Stomach (tissue), 9 donors: ENCODE data around the gene ARL4A. TPM values are rescaled to one million over a fixed set of nuclear protein-coding genes. Genes with fewer than 3 reads are reported as not detected.

ENCODE experiments used
- DNase-seq, 2 donors: peaks; one replicate each; pipeline versions ENCODE4 v3.0.0 to v3.0.0-alpha.2; 2013 to 2019
- H3K27ac ChIP-seq, 5 donors: fragments of 200-600 bp in 4 of 5; sonication (generic) in 4 of 5; one replicate each; pipeline ENCODE4 v1.5.1; 2013 to 2019; ENCODE audit warnings: mild to moderate bottlenecking in 1 of 5, moderate library complexity in 1 of 5
- H3K27me3 ChIP-seq, 3 donors: fragments of 200-600 bp; sonication (generic); one replicate each; pipeline ENCODE4 v1.5.1; 2017 to 2019; ENCODE audit warnings: mixed run types in 1 of 3
- H3K36me3 ChIP-seq, 4 donors: fragments of 200-600 bp; sonication (generic); 1 replicate in 3 of 4; 2 replicates in 1 of 4; pipeline ENCODE4 v1.5.1; 2016 to 2019
- H3K4me1 ChIP-seq, 4 donors: fragments of 200-600 bp; sonication (generic); one replicate each; pipeline ENCODE4 v1.5.1; 2016 to 2019
- H3K4me3 ChIP-seq, 4 donors: fragments of 200-600 bp; sonication (generic) in 3 of 4; one replicate each; pipeline ENCODE4 v1.5.1; 2016 to 2019; ENCODE audit warnings: mild to moderate bottlenecking in 1 of 4
- H3K9me3 ChIP-seq, 4 donors: fragments of 200-600 bp; sonication (generic); one replicate each; pipeline ENCODE4 v1.5.1; 2016 to 2019
- EP300 ChIP-seq: sonication (generic); formaldehyde crosslinking; IDR thresholded peaks from one replicate; pipeline ENCODE4 v1.6.1; 2017; ENCODE audit warnings: antibody characterized with exemption
- POLR2A ChIP-seq, 4 donors: fragments of 450-650 bp; IDR thresholded peaks; one replicate each; pipeline ENCODE4 v1.6.1; 2016; ENCODE audit warnings: antibody characterized with exemption in 4 of 4, control low read depth in 2 of 4, mild to moderate bottlenecking in 1 of 4, moderate library complexity in 1 of 4
- POLR2AphosphoS5 ChIP-seq, 3 donors: sonication (generic); formaldehyde crosslinking; IDR thresholded peaks; one replicate each; pipeline ENCODE4 v1.6.1; 2016; ENCODE audit warnings: antibody characterized with exemption in 3 of 3
- WGBS, 5 donors: extraction: QIAGEN DNeasy Blood & Tissue Kit in 3 of 5; methylation state at CpG; one replicate each; pipeline versions ENCODE4 v1.1.5 to v1.1.7; 2013 to 2018; 5-methylcytosine and 5-hydroxymethylcytosine counted together
- intact Hi-C: fragments of 100-400 bp; cut with DNase I; formaldehyde crosslinking; loops from one replicate; pipeline ENCODE4 v1.15.1; 2023; ENCODE audit warnings: low total_unique reads
- polyA plus RNA-seq, 3 donors: library from polyadenylated mRNA; stranded (reverse); fragments of 200-250 nt; gene quantifications; one replicate each; pipeline ENCODE4 v1.2.3, GENCODE V29; 2013
- total RNA-seq, 5 donors: library from RNA; depleted of rRNA; stranded (reverse); fragments of >200 nt; gene quantifications; one replicate each; pipeline versions ENCODE4 v1.1.0 to v1.2.3, GENCODE V29; 2014 to 2016
- TF ChIP-seq, protein P1 (sequence below), 7 experiments: fragments of 450-650 bp in 4 of 7; fragments of 200-600 bp in 3 of 7; sonication (generic) in 3 of 7; IDR thresholded peaks; one replicate each; pipeline ENCODE4 v1.5.1; 2016 to 2019; ENCODE audit warnings: antibody characterized with exemption in 7 of 7, control low read depth in 2 of 7, mild to moderate bottlenecking in 1 of 7
- donor health status: healthy with polysubstance abuse.
- donor health status: Bipolar disorder and iron deficiency.
- donor health status: healthy.

The ARL4A gene
- total and polyA plus RNA-seq, 8 donors = 1.2 to 55.4 (median 27.7) TPM

DNA sequence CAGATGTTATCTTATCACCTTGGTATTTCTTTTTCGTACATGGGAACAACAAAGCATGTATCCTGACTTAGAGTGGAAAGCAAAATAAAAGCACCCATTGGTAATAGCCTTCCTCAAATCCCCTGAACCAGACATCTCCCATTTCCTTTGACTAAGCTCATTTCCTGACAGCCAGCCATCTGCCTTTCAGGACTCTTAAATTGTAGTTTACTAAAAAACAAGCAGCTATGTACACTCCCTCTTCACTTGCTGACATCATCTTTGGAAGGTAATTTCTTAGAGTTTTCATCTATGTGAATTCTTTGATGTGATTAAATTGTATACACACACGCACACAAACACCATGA is 40.7 kb downstream of the ARL4A start:
- Histone ChIP-seq H3K9me3 (no peaks in the 10 kb centered on the region), H3K4me3 (no peak overlapping the region), H3K27ac (no peak overlapping the region), H3K27me3 (no peaks in the 10 kb centered on the region), H3K36me3 (no peaks in the 10 kb centered on the region), H3K4me1 (peaks cover 6 to 28% (median 12%) of the 10 kb centered on the region in 4 donors)
- 59 to 78% (median 66%) methylated on average over 2 of the region's 2 CpGs for WGBS, 5 donors
- TF ChIP-seq, protein P1, sequence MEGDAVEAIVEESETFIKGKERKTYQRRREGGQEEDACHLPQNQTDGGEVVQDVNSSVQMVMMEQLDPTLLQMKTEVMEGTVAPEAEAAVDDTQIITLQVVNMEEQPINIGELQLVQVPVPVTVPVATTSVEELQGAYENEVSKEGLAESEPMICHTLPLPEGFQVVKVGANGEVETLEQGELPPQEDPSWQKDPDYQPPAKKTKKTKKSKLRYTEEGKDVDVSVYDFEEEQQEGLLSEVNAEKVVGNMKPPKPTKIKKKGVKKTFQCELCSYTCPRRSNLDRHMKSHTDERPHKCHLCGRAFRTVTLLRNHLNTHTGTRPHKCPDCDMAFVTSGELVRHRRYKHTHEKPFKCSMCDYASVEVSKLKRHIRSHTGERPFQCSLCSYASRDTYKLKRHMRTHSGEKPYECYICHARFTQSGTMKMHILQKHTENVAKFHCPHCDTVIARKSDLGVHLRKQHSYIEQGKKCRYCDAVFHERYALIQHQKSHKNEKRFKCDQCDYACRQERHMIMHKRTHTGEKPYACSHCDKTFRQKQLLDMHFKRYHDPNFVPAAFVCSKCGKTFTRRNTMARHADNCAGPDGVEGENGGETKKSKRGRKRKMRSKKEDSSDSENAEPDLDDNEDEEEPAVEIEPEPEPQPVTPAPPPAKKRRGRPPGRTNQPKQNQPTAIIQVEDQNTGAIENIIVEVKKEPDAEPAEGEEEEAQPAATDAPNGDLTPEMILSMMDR (IDR thresholded peaks at IDR 0.05) = no peak
- TF ChIP-seq EP300 (no peak), POLR2A (IDR thresholded peaks at IDR 0.05) (no peak), POLR2AphosphoS5 (IDR thresholded peaks at IDR 0.05) (no peak)
- DNase-seq = peak in 1 of 2 donors; percentile 44
- intact Hi-C loops = no loop called here

DNA sequence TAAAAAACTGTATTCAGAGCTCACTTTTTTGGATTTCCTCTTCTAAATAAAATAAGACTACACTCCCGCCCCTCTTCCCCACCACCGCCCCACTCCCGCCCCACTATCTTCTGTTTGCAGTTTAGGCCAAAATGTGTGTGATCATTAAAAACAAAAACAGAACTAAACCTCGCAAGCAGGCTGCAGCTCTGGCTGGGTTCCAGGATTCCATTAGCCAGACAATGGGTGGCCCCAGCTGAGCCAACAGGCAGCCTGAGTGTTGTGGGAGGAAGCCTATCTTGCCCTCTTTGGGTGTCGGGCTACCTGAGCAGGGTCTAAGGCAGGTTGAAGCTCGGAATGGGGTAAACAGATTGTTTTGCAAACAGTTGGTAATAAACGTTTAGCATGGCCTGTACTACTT is 41.7 kb downstream of the ARL4A start:
- H3K27me3 ChIP-seq = no peaks in the 10 kb centered on the region
- peaks cover 6 to 28% (median 12%) of the 10 kb centered on the region in 4 donors for H3K4me1 ChIP-seq
- no peaks in the 10 kb centered on the region for H3K36me3 ChIP-seq
- peak overlapping the region in 1 of 4 donors; percentile 7 for H3K4me3 ChIP-seq
- DNase-seq = peak; percentile 84 to 85
- intact Hi-C loops = no loop called here
- H3K27ac ChIP-seq = peak overlapping the region in 2 of 5 donors; percentile 18 to 27
- TF ChIP-seq POLR2AphosphoS5 (IDR thresholded peaks at IDR 0.05) = no peak
- TF ChIP-seq, protein P1 (IDR thresholded peaks at IDR 0.05) = no peak
- no peak for TF ChIP-seq EP300
- no peak for TF ChIP-seq POLR2A (IDR thresholded peaks at IDR 0.05)
- WGBS, 5 donors = 14 to 28% (median 16%) methylated on average over 7 of the region's 7 CpGs
- H3K9me3 ChIP-seq = no peaks in the 10 kb centered on the region

DNA sequence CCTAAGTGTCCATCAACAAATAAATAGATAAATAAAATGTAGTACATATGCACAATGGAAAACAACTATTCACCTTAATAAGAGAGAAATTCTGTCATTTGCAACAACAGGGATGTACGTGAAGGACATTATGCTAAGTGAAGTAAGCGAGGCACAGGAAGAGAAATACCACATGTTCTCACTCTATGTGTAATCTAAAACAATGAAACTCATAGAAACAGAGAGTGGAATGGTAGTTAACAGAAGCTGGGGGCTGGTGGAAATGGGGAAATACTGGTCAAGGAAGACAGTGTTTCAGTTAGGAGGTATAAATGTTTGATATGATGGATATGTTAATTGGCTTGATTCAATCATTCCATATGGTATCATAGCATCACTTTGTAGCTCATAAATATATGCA is 43.1 kb downstream of the ARL4A start:
- WGBS, 5 donors = 29 to 82% (median 54%) methylated on average over 2 of the region's 2 CpGs
- H3K27me3 ChIP-seq = no peaks in the 10 kb centered on the region
- TF ChIP-seq POLR2A (IDR thresholded peaks at IDR 0.05) (no peak), POLR2AphosphoS5 (IDR thresholded peaks at IDR 0.05) (no peak), EP300 (no peak)
- TF ChIP-seq, protein P1 (IDR thresholded peaks at IDR 0.05) = no peak
- no peak overlapping the region for H3K27ac ChIP-seq
- H3K36me3 ChIP-seq = no peaks in the 10 kb centered on the region
- H3K9me3 ChIP-seq = no peaks in the 10 kb centered on the region
- intact Hi-C loops = no loop called here
- peaks cover 6 to 28% (median 12%) of the 10 kb centered on the region in 4 donors for H3K4me1 ChIP-seq
- no peak overlapping the region for H3K4me3 ChIP-seq
- no peak for DNase-seq

DNA sequence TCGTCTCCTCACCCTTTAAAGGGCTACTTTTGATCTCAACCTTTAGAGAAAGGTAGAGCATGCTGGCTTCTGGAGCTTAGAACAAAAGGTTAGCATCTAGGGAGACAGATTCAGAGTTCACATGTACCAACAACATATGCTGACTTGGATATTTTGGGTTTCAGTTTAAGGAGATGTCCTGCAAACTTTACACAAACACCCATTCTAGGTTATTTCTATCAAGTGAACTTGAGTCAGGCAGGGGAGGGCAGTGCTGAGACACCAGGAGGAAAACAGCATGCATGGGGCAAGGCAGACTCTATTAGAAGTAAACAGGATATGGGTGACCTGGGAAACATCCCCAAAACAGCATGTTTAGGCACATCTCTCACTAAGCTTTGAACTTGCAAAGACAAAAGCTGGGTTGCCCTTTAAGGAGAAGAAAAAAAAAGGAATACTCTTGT is 43.8 kb downstream of the ARL4A start:
- H3K4me3 ChIP-seq = no peak overlapping the region
- TF ChIP-seq POLR2A (IDR thresholded peaks at IDR 0.05) = no peak
- TF ChIP-seq, protein P1 (IDR thresholded peaks at IDR 0.05) = no peak
- TF ChIP-seq EP300 = no peak
- TF ChIP-seq POLR2AphosphoS5 (IDR thresholded peaks at IDR 0.05) = no peak
- WGBS, 5 donors = 81 to 94% (median 89%) methylated on average over 1 of the region's 1 CpG

More for the DNA sequence above, 43.8 kb downstream of the ARL4A start:
- DNase-seq = no peak
- Histone ChIP-seq H3K4me1 (peaks cover 6 to 28% (median 12%) of the 10 kb centered on the region in 4 donors), H3K27me3 (no peaks in the 10 kb centered on the region), H3K9me3 (no peaks in the 10 kb centered on the region), H3K36me3 (no peaks in the 10 kb centered on the region), H3K27ac (no peak overlapping the region)
- intact Hi-C loops = no loop called here
